Measurements from ENCODE around the gene UBE3B.

- TF ChIP-seq CTCF (IDR thresholded peaks at IDR 0.05; ENCODE audit: insufficient read depth, low read length), result no peak
- TF ChIP-seq POLR2AphosphoS5 (IDR thresholded peaks at IDR 0.05; ENCODE audit: low read depth), result no peak
These were observed 72.3 kb downstream of the UBE3B start for GRCh38 chr12:109549613-109550270.
